ENCODE data around the gene MFGE8.

MFGE8 gene

DNA sequence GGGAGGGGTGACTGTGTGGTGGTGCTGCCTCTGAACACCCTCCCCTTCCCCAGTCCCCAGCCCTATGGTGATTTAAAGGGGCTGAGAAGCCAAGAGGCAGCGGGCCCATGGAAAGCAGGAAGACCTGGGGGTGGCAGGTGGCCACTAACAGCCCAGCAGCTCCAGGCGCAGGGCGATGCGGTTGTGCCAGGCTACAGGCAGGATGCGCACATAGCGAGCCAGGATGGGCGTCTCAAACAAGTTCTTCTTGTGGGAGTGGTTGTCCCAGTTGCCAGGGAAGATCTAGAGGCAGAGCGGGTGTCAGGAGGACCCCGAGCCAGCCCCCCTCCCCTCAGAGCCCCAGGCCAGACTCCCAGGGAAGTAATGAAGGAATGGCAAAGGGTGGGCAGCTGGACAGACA lies 13.9 kb downstream of the MFGE8 start:
- TF ChIP-seq, protein P1, sequence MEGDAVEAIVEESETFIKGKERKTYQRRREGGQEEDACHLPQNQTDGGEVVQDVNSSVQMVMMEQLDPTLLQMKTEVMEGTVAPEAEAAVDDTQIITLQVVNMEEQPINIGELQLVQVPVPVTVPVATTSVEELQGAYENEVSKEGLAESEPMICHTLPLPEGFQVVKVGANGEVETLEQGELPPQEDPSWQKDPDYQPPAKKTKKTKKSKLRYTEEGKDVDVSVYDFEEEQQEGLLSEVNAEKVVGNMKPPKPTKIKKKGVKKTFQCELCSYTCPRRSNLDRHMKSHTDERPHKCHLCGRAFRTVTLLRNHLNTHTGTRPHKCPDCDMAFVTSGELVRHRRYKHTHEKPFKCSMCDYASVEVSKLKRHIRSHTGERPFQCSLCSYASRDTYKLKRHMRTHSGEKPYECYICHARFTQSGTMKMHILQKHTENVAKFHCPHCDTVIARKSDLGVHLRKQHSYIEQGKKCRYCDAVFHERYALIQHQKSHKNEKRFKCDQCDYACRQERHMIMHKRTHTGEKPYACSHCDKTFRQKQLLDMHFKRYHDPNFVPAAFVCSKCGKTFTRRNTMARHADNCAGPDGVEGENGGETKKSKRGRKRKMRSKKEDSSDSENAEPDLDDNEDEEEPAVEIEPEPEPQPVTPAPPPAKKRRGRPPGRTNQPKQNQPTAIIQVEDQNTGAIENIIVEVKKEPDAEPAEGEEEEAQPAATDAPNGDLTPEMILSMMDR (IDR thresholded peaks at IDR 0.05): no peak

DNA sequence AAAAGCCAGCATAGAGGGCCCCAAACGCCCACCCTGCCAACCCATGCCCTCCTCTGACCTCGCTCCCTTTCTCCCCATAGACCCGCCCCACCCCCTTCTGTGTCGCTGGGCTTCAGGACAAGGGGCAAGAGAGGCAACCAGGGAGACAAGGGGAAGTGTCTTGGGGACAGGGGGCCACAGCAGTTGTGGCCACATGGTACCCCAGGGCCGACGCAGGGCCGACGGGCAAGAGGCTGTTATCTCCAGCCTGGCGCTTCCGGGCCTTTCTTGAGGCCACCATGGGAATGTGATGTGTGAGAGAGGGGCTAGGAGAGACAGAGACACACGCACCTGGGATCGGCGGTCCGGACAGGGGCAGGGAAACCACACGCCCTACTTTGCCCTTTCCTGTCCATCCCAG lies 14.4 kb downstream of the MFGE8 start:
- TF ChIP-seq, protein P1 (IDR thresholded peaks at IDR 0.05): no peak

DNA sequence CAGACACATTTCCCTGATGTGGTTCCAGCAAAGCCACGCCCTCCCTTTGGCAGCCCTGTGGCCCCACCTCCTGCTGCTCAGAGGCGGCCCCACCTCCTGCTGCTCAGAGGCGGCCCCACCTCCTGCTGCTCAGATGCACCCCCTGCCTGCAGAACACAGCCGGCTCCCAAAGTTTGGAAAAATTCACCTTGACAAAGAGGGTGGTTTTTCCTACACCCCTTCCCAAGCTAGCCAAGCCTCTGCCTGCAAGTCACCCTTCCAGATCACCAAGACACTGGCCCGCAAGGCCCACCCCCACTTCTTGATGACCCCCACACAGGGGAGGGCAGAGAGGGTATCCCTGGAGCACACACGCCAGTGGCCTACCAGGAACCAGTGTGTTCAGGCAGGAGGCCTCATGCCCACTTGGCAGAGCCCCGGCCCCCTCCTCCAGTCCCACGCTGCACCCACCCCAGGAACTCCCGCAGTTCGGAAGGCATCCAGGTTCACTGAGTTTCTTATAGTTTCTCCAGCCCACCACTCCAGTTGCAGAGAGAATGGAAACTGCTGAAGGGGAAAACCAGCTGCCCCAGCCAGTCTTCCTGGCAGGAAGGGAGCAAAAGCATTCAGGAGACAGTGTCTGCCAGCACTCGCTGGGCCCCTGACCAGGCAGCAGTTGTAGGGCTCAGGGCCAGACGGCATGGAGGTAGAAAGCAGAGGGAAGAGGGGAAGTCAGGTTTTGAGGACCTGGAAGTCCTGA lies 15.6 kb downstream of the MFGE8 start:
- TF ChIP-seq, protein P1 (IDR thresholded peaks at IDR 0.05): peak; percentile 64

DNA sequence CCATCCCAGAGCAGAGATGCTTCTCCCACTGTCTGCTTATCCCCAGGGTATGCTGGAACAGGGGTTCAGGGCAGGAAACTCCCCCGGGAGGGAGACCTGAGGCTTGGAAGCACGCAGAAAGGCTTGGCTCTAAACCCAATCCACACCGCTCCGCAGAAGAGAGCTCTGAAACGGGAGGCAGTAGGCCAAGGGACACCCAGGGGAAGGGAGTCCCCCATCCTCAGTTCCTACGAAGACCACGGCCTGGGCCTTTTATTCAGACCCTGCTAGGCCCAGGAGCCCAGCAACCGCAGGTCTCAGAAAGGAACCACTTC lies 16.1 kb downstream of the MFGE8 start:
- TF ChIP-seq, protein P1 (IDR thresholded peaks at IDR 0.05): no peak

DNA sequence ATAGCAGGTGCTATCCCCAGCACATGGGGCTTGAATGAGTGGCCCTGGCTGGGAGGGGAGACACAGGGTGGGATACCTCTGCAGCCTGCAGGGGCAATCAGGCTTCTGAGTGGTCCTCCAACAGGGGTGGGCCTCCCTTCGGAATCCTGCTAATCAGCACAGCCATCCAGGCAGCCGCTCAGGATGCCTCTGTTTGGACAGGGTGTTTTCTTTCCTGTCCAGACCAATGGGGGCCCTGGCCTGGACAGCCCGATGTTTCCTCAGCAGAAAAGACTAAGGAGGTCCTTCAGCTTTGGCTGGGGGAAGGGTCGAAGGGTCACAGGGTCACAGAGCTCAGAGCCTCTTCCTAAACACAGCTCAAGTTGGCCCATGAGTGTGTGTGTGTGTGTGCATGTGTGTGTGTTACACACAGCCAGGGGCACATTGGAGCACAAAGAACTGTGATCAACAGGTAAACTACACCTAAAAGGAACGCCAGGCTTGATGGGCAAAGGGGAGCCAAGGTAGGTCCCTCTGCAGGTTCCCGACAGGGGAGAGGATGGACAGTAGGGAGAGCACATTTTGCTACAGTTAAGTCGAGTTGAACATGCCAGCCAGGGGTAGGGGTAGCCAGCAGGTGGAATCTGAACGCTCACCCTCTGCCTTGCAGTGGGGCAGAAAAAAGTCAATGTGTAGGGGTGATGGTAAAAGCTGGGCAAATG lies 16.7 kb downstream of the MFGE8 start:
- TF ChIP-seq, protein P1 (IDR thresholded peaks at IDR 0.05): no peak

- TF ChIP-seq, protein P1 (IDR thresholded peaks at IDR 0.05): no peak
These were observed 18.1 kb downstream of the MFGE8 start, which contains the start of gene HAPLN3 for GRCh38 chr15:88894819-88895767. Gene HAPLN3 (minus strand): TSS chr15:88895544. CDS start chr15:88887298, 8,246 bp downstream.

GRCh38 chr15:88894348-88894818 lies 18.8 kb downstream of the MFGE8 start:
- TF ChIP-seq, protein P1 (IDR thresholded peaks at IDR 0.05): peak; percentile 69

Measured in LNCAP (cell line).